Mesendoderm (in vitro differentiated cells): ENCODE data around the gene SYNJ2.

Source experiments
- DNase-seq: peaks from one replicate; pipeline ENCODE4 v3.0.0; 2013
- H2AK5ac ChIP-seq: 2 replicates; pipeline ENCODE4 v1.6.1; 2013; ENCODE audit warnings: low read length, inconsistent platforms
- H2BK120ac ChIP-seq: 2 replicates; pipeline ENCODE4 v1.6.1; 2013; ENCODE audit warnings: low read depth, mild to moderate bottlenecking, low read length, moderate library complexity, mixed read lengths
- H2BK15ac ChIP-seq: replicated peaks from 2 replicates; pipeline ENCODE4 v1.6.1; 2013; ENCODE audit warnings: low read depth, mild to moderate bottlenecking, moderate library complexity
- H2BK5ac ChIP-seq: 2 replicates; pipeline ENCODE4 v1.6.1; 2013; ENCODE audit warnings: low read length, inconsistent platforms
- H3K18ac ChIP-seq: 2 replicates; pipeline ENCODE4 v1.6.1; 2013; ENCODE audit warnings: mild to moderate bottlenecking, low read length, mixed read lengths
- H3K23ac ChIP-seq: one replicate; pipeline ENCODE4 v1.6.1; 2013; ENCODE audit warnings: low read length
- H3K27ac ChIP-seq: 2 replicates; pipeline ENCODE4 v1.5.1; 2013; ENCODE audit warnings: low read depth, mild to moderate bottlenecking, inconsistent platforms, low read length, moderate library complexity
- H3K27me3 ChIP-seq: 2 replicates; pipeline ENCODE4 v1.6.1; 2013; ENCODE audit warnings: low read length, control low read depth, mild to moderate bottlenecking, inconsistent platforms; ENCODE audit not compliant: insufficient read depth, poor library complexity
- H3K36me3 ChIP-seq: 2 replicates; pipeline ENCODE4 v1.6.1; 2013; ENCODE audit warnings: low read length, inconsistent platforms; ENCODE audit not compliant: control insufficient read depth, insufficient read depth
- H3K4ac ChIP-seq: one replicate; pipeline ENCODE4 v1.6.1; 2013; ENCODE audit warnings: low read depth, mild to moderate bottlenecking, low read length, moderate library complexity
- H3K4me1 ChIP-seq: 2 replicates; pipeline ENCODE4 v1.6.1; 2013; ENCODE audit warnings: low read depth, low read length, inconsistent platforms; ENCODE audit not compliant: control insufficient read depth
- H3K4me2 ChIP-seq: 2 replicates; pipeline ENCODE4 v1.6.1; 2013; ENCODE audit warnings: low read length
- H3K4me3 ChIP-seq: 2 replicates; pipeline ENCODE4 v1.5.1; 2013; ENCODE audit warnings: mild to moderate bottlenecking, low read length
- H3K56ac ChIP-seq: one replicate; pipeline ENCODE4 v1.6.1; 2013; ENCODE audit warnings: low read length
- H3K79me1 ChIP-seq: 2 replicates; pipeline ENCODE4 v1.6.1; 2013; ENCODE audit warnings: low read length, inconsistent platforms
- H3K79me2 ChIP-seq: 2 replicates; pipeline ENCODE4 v1.6.1; 2013; ENCODE audit warnings: mild to moderate bottlenecking, low read length; ENCODE audit not compliant: control insufficient read depth, insufficient read depth
- H3K9ac ChIP-seq: 2 replicates; pipeline ENCODE4 v1.6.1; 2013; ENCODE audit warnings: low read length, inconsistent platforms
- H4K5ac ChIP-seq: one replicate; pipeline ENCODE4 v1.6.1; 2013; ENCODE audit warnings: low read length
- H4K8ac ChIP-seq: one replicate; pipeline ENCODE4 v1.6.1; 2013; ENCODE audit warnings: low read depth, mild to moderate bottlenecking, control low read depth, low read length, moderate library complexity
- WGBS: extraction: QIAGEN DNeasy Blood & Tissue Kit; methylation state at CpG from one replicate; pipeline ENCODE4 v1.1.7; 2013; ENCODE audit warnings: low lambda C conversion rate, missing lambda C conversion rate; ENCODE audit not compliant: insufficient coverage; ENCODE audit errors: extremely low coverage; 5-methylcytosine and 5-hydroxymethylcytosine counted together

SYNJ2 gene

GRCh38 chr6:157981132-157981394 is 600 bp upstream of the SYNJ2 start:
- peak overlapping the region; percentile 1 for H3K4me3 ChIP-seq
- no peak overlapping the region for H4K5ac ChIP-seq
- H3K23ac ChIP-seq: no peak overlapping the region
- peak overlapping the region; percentile 74 for H3K9ac ChIP-seq
- H3K4ac ChIP-seq: no peak overlapping the region
- no peak overlapping the region for H2BK15ac ChIP-seq
- no peak overlapping the region for H2AK5ac ChIP-seq
- no peak overlapping the region for H2BK120ac ChIP-seq
- H3K27me3 ChIP-seq: no peaks in the 10 kb centered on the region
- H4K8ac ChIP-seq: no peak overlapping the region
- H3K36me3 ChIP-seq: no peaks in the 10 kb centered on the region
- H3K18ac ChIP-seq: no peak overlapping the region
- no peak for DNase-seq
- H3K4me1 ChIP-seq: peaks cover 2% of the 10 kb centered on the region
- H3K79me1 ChIP-seq: peaks cover 6% of the 10 kb centered on the region
- no CpG with 5 or more reads among the region's 24 CpGs for WGBS
- H3K56ac ChIP-seq: peak overlapping the region; percentile 91
- H3K4me2 ChIP-seq: peak overlapping the region; percentile 60
- H3K79me2 ChIP-seq: peaks cover 7% of the 10 kb centered on the region
- no peak overlapping the region for H3K27ac ChIP-seq
- no peak overlapping the region for H2BK5ac ChIP-seq

GRCh38 chr6:157982102-157982562 is 469 bp downstream of the SYNJ2 start:
- Histone ChIP-seq H3K27ac (peak overlapping the region; percentile 69), H3K4ac (peak overlapping the region; percentile 7)

GRCh38 chr6:157982563-157983405 is 1.1 kb downstream of the SYNJ2 start:
- no peak overlapping the region for H3K27ac ChIP-seq
- H3K79me2 ChIP-seq: peaks cover 13% of the 10 kb centered on the region
- no peak overlapping the region for H3K4ac ChIP-seq
- H3K4me1 ChIP-seq: peaks cover 2% of the 10 kb centered on the region
- no peak overlapping the region for H4K5ac ChIP-seq
- no peak overlapping the region for H3K4me3 ChIP-seq
- peak overlapping the region; percentile 64 for H3K56ac ChIP-seq
- no peak overlapping the region for H2BK120ac ChIP-seq
- peak overlapping the region; percentile 11 for H2AK5ac ChIP-seq
- H3K9ac ChIP-seq: peak overlapping the region; percentile 42
- H2BK15ac ChIP-seq: no peak overlapping the region
- no peak overlapping the region for H3K23ac ChIP-seq
- no peaks in the 10 kb centered on the region for H3K27me3 ChIP-seq
- peak; percentile 64 for DNase-seq
- no CpG with 5 or more reads among the region's 17 CpGs for WGBS
- peak overlapping the region; percentile 73 for H3K4me2 ChIP-seq
- no peaks in the 10 kb centered on the region for H3K36me3 ChIP-seq
- H2BK5ac ChIP-seq: no peak overlapping the region
- H4K8ac ChIP-seq: no peak overlapping the region
- H3K18ac ChIP-seq: no peak overlapping the region
- peaks cover 6% of the 10 kb centered on the region for H3K79me1 ChIP-seq

More at GRCh38 chr6:157982102-157982562, 469 bp downstream of the SYNJ2 start:
- Histone ChIP-seq H3K79me1 (peaks cover 6% of the 10 kb centered on the region), H3K36me3 (no peaks in the 10 kb centered on the region), H3K4me1 (peaks cover 2% of the 10 kb centered on the region), H3K23ac (no peak overlapping the region), H2BK15ac (no peak overlapping the region), H3K4me2 (peak overlapping the region; percentile 73), H4K8ac (no peak overlapping the region), H3K4me3 (peak overlapping the region; percentile 62), H3K79me2 (peaks cover 11% of the 10 kb centered on the region), H2BK120ac (no peak overlapping the region), H2BK5ac (no peak overlapping the region), H4K5ac (no peak overlapping the region), H3K9ac (peak overlapping the region; percentile 74), H3K56ac (peak overlapping the region; percentile 91), H2AK5ac (no peak overlapping the region), H3K18ac (peak overlapping the region; percentile 47), H3K27me3 (no peaks in the 10 kb centered on the region)
- peak; percentile 77 for DNase-seq
- WGBS: no CpG with 5 or more reads among the region's 36 CpGs

- Histone ChIP-seq H3K4ac (no peak overlapping the region), H2BK15ac (no peak overlapping the region), H3K4me1 (peaks cover 2% of the 10 kb centered on the region), H3K4me3 (no peak overlapping the region), H2BK5ac (no peak overlapping the region), H3K79me2 (peaks cover 20% of the 10 kb centered on the region), H3K9ac (no peak overlapping the region), H3K79me1 (peaks cover 6% of the 10 kb centered on the region), H3K23ac (no peak overlapping the region), H3K27me3 (no peaks in the 10 kb centered on the region), H4K8ac (no peak overlapping the region), H3K18ac (no peak overlapping the region), H3K4me2 (no peak overlapping the region), H3K36me3 (no peaks in the 10 kb centered on the region), H2BK120ac (no peak overlapping the region), H3K56ac (no peak overlapping the region), H2AK5ac (no peak overlapping the region), H4K5ac (no peak overlapping the region), H3K27ac (no peak overlapping the region)
- no peak for DNase-seq
- WGBS: no CpG with 5 or more reads among the region's 9 CpGs
Observed at GRCh38 chr6:157983406-157984119, 1.9 kb downstream of the SYNJ2 start.

- no peaks in the 10 kb centered on the region for H3K36me3 ChIP-seq
- H3K27me3 ChIP-seq: no peaks in the 10 kb centered on the region
- H2BK120ac ChIP-seq: no peak overlapping the region
- H3K4me3 ChIP-seq: no peak overlapping the region
- DNase-seq: no peak
- peaks cover 24% of the 10 kb centered on the region for H3K79me2 ChIP-seq
- H3K4me2 ChIP-seq: no peak overlapping the region
- H3K23ac ChIP-seq: no peak overlapping the region
- H3K9ac ChIP-seq: no peak overlapping the region
- no CpG with 5 or more reads among the region's 4 CpGs for WGBS
- no peak overlapping the region for H4K5ac ChIP-seq
- H3K4me1 ChIP-seq: peaks cover 2% of the 10 kb centered on the region
- H3K27ac ChIP-seq: no peak overlapping the region
- no peak overlapping the region for H3K56ac ChIP-seq
- no peak overlapping the region for H2AK5ac ChIP-seq
- no peak overlapping the region for H2BK15ac ChIP-seq
- H2BK5ac ChIP-seq: no peak overlapping the region
- no peak overlapping the region for H3K4ac ChIP-seq
- H3K79me1 ChIP-seq: peaks cover 6% of the 10 kb centered on the region
- H3K18ac ChIP-seq: no peak overlapping the region
- no peak overlapping the region for H4K8ac ChIP-seq
Observed at GRCh38 chr6:157984128-157984527, 2.5 kb downstream of the SYNJ2 start.
